Cortex of kidney (tissue), 1 donor: Measurements from ENCODE around the gene MKRN2.

ENCODE experiments used
- DNase-seq: peaks from one replicate; lab custom pipeline; 2025; lab: John Stamatoyannopoulos, UW

Gene MKRN2

GRCh38 chr3:12556314-12556689 lies 585 bp upstream of the MKRN2 start:
- DNase-seq: no peak

GRCh38 chr3:12557473-12558100 lies 700 bp downstream of the MKRN2 start:
- DNase-seq: no peak

- no peak for DNase-seq
These were observed 1.8 kb downstream of the MKRN2 start for GRCh38 chr3:12558706-12559105.

GRCh38 chr3:12559520-12559919 lies 2.6 kb downstream of the MKRN2 start:
- no peak for DNase-seq

GRCh38 chr3:12560505-12561190 lies 3.8 kb downstream of the MKRN2 start:
- no peak for DNase-seq

GRCh38 chr3:12561397-12561796 lies 4.5 kb downstream of the MKRN2 start:
- no peak for DNase-seq

- no peak for DNase-seq
These were observed 5.6 kb downstream of the MKRN2 start for GRCh38 chr3:12562451-12562850.

- DNase-seq: no peak
These were observed 10.1 kb downstream of the MKRN2 start for GRCh38 chr3:12566976-12567375.

GRCh38 chr3:12568747-12569146 lies 11.9 kb downstream of the MKRN2 start:
- no peak for DNase-seq

- DNase-seq: no peak
These were observed 12.9 kb downstream of the MKRN2 start for GRCh38 chr3:12569836-12570235.

GRCh38 chr3:12571986-12572385 lies 15.1 kb downstream of the MKRN2 start:
- DNase-seq: no peak

- no peak for DNase-seq
These were observed 17.2 kb downstream of the MKRN2 start for GRCh38 chr3:12574131-12574530.

- no peak for DNase-seq
These were observed 17.8 kb downstream of the MKRN2 start for GRCh38 chr3:12574661-12575060.

GRCh38 chr3:12577379-12577778 lies 20.5 kb downstream of the MKRN2 start:
- DNase-seq: no peak

GRCh38 chr3:12578742-12579141 lies 21.9 kb downstream of the MKRN2 start:
- DNase-seq: no peak

- DNase-seq: no peak
These were observed 22.6 kb downstream of the MKRN2 start for GRCh38 chr3:12579456-12579855.

- no peak for DNase-seq
These were observed 23.0 kb downstream of the MKRN2 start for GRCh38 chr3:12579905-12580304.

- no peak for DNase-seq
These were observed 25.8 kb downstream of the MKRN2 start for GRCh38 chr3:12582730-12583129.

GRCh38 chr3:12583280-12583679 lies 26.4 kb downstream of the MKRN2 start:
- no peak for DNase-seq

GRCh38 chr3:12584083-12584482 lies 27.2 kb downstream of the MKRN2 start:
- no peak for DNase-seq

- no peak for DNase-seq
These were observed 28.3 kb downstream of the MKRN2 start for GRCh38 chr3:12585181-12585580.

- DNase-seq: no peak
These were observed 29.1 kb downstream of the MKRN2 start for GRCh38 chr3:12585970-12586369.

GRCh38 chr3:12586403-12586802 lies 29.5 kb downstream of the MKRN2 start:
- no peak for DNase-seq
